ENCODE measurements around the gene RAB31.

The RAB31 gene

GRCh38 chr18:9707381-9708056 lies 582 bp upstream of the RAB31 start:
- Histone ChIP-seq H3K9me3 (ENCODE audit: control insufficient read depth, insufficient read depth, low read depth, low read length) (no peaks in the 10 kb centered on the region), H3K36me3 (ENCODE audit: control insufficient read depth in 2 of 2, insufficient read depth in 1 of 2, low read length in 2 of 2) (peaks cover 0 to 5% of the 10 kb centered on the region in 2 experiments; a peak in 1 of 3 replicates), H3K27ac (ENCODE audit: extremely low read depth, low read depth, low read length) (peak overlapping the region; percentile 73; the same call in 1 of the 2 replicates), H3K4me1 (ENCODE audit: control insufficient read depth, insufficient read depth, low read length) (peaks cover 31% of the 10 kb centered on the region), H3K4me3 (ENCODE audit: low read depth, low read length) (peak overlapping the region; percentile 68)
- CTCF ChIA-PET, result interaction anchor here (0.6 to 1.4 kb wide), 3 partner anchors 27 to 133 kb away, joined by 4 to 9 read pairs (median 4); no protein-coding TSS in a partner anchor
- POLR2A ChIA-PET, result interaction anchor here (0.7 to 1.1 kb wide), 4 partner anchors 9 to 206 kb away, joined by 3 to 5 read pairs (median 3); partner anchors contain the start of gene VAPA
- 0 out of 2 replicates have a peak, but pooled peaks have one; percentile 43 for TF ChIP-seq ZFHX2 (tag by site-specific recombination; conservative IDR thresholded peaks at IDR 0.05)
- no peak for TF ChIP-seq MYNN (tag by site-specific recombination; IDR thresholded peaks at IDR 0.05; ENCODE audit: borderline replicate concordance)
- no peak for TF ChIP-seq ZNF488 (tag by site-specific recombination; IDR thresholded peaks at IDR 0.05)
- TF ChIP-seq ZNF341 (tag by site-specific recombination; IDR thresholded peaks at IDR 0.05; ENCODE audit: low read depth), result no peak
- TF ChIP-seq ZEB2 (tag by site-specific recombination; IDR thresholded peaks at IDR 0.05), result no peak
- peak; percentile 27; the same call in 1 of the 2 replicates for TF ChIP-seq ZFP69B (tag by site-specific recombination; IDR thresholded peaks at IDR 0.05)
- TF ChIP-seq GLIS1 (tag by site-specific recombination; IDR thresholded peaks at IDR 0.05), result peak; percentile 39; the same call in 1 of the 2 replicates
- TF ChIP-seq RBAK (tag by site-specific recombination; IDR thresholded peaks at IDR 0.05), result no peak
- no peak for TF ChIP-seq WT1 (tag by site-specific recombination; IDR thresholded peaks at IDR 0.05)
- TF ChIP-seq HIC1 (tag by site-specific recombination; IDR thresholded peaks at IDR 0.05), result no peak
- 0 out of 2 replicates have a peak, but pooled peaks have one; percentile 14 for TF ChIP-seq ZBTB20 (tag by site-specific recombination; IDR thresholded peaks at IDR 0.05)
- no peak for TF ChIP-seq ZSCAN5A (tag by site-specific recombination; IDR thresholded peaks at IDR 0.05)
- 0 out of 2 replicates have a peak, but pooled peaks have one; percentile 17 for TF ChIP-seq SP7 (tag by site-specific recombination; IDR thresholded peaks at IDR 0.05)
- no peak for TF ChIP-seq ZXDB (tag by site-specific recombination; IDR thresholded peaks at IDR 0.05)
- TF ChIP-seq ZNF391 (tag by site-specific recombination; IDR thresholded peaks at IDR 0.05; ENCODE audit: borderline replicate concordance, low read depth), result no peak
- TF ChIP-seq PBX3 (CRISPR knock-in tag; IDR thresholded peaks at IDR 0.05), result no peak
- TF ChIP-seq ZFP37 (tag by site-specific recombination; IDR thresholded peaks at IDR 0.05), result no peak
- no peak for TF ChIP-seq AEBP2 (tag by site-specific recombination; IDR thresholded peaks at IDR 0.05; ENCODE audit: borderline replicate concordance)
- TF ChIP-seq SCRT2 (tag by site-specific recombination; IDR thresholded peaks at IDR 0.05), result no peak
- no peak for TF ChIP-seq KLF8 (tag by site-specific recombination; IDR thresholded peaks at IDR 0.05)
- no peak for TF ChIP-seq ZNF426 (tag by site-specific recombination; IDR thresholded peaks at IDR 0.05)
- TF ChIP-seq ZBTB17 (tag by site-specific recombination; IDR thresholded peaks at IDR 0.05), result peak; percentile 50
- TF ChIP-seq ZNF473 (tag by site-specific recombination; IDR thresholded peaks at IDR 0.05), result no peak
- TF ChIP-seq ZNF610 (tag by site-specific recombination; IDR thresholded peaks at IDR 0.05; ENCODE audit: borderline replicate concordance), result no peak
- no peak for TF ChIP-seq ZNF239 (tag by site-specific recombination; IDR thresholded peaks at IDR 0.05)
- no peak for TF ChIP-seq ZNF280D (tag by site-specific recombination; IDR thresholded peaks at IDR 0.05)
